Stromal cell of bone marrow (primary cell): ENCODE data around the gene SLC50A1.

ENCODE experiments used
- DNase-seq: peaks from one replicate; pipeline ENCODE4 v3.0.0-alpha.2; 2012; ENCODE audit warnings: low read depth

Gene SLC50A1, protein sequence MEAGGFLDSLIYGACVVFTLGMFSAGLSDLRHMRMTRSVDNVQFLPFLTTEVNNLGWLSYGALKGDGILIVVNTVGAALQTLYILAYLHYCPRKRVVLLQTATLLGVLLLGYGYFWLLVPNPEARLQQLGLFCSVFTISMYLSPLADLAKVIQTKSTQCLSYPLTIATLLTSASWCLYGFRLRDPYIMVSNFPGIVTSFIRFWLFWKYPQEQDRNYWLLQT

DNA sequence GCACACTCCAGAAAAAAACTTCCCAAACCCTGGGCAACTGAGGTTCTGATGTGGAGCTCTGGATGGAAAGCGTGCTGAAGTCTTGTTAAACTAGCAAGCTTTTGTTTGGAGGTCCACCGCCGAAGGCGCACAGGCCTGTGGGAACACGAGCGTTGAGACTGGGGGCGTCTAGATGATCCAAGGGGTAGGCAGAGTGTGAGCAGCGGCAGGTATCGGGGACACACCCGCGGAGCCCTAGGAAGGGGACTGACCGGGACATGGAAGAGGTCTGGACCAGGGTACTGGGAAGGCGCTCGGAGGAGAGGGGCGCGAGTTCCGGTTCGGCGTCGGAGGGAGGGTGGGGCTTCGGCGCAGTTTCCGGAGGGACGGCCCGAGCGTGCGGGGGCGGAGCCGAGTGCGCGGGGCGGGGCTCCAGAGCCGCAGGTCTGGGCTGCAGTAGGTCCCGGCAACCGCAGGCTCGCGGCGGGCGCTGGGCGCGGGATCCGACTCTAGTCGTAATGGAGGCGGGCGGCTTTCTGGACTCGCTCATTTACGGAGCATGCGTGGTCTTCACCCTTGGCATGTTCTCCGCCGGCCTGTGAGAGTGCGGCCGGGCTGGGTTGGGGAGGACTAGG is at the start of gene SLC50A1:
Gene SLC50A1, plus strand, starts transcription at position 438 of the 614 bp plus-strand sequence. Its CDS starts 60 bp downstream, at position 498.
- DNase-seq, result peak; percentile 81

DNA sequence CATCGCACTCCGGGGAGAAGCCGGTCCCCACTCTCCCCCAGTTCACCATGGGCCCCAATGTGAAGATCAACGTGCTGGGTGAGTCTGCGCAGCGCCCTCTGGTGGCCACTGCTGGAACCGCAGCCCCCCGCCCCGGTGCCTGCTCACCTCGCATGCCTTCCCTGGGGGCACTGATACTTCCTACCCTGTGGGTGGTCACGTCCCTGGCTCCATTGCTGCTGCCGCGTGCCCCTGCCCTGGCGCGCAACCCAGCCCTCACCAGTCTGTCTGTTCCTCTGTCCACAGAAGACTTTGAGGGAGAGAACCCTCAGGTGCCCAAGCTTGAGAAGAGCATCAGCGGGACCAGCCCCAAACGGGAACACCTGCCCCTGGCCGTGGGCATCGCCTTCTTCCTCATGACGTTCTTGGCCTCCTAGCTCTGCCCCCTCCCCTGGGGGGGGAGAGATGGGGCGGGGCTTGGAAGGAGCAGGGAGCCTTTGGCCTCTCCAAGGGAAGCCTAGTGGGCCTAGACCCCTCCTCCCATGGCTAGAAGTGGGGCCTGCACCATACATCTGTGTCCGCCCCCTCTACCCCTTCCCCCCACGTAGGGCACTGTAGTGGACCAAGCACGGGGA is 49.4 kb upstream of the SLC50A1 start:
- DNase-seq, result no peak

DNA sequence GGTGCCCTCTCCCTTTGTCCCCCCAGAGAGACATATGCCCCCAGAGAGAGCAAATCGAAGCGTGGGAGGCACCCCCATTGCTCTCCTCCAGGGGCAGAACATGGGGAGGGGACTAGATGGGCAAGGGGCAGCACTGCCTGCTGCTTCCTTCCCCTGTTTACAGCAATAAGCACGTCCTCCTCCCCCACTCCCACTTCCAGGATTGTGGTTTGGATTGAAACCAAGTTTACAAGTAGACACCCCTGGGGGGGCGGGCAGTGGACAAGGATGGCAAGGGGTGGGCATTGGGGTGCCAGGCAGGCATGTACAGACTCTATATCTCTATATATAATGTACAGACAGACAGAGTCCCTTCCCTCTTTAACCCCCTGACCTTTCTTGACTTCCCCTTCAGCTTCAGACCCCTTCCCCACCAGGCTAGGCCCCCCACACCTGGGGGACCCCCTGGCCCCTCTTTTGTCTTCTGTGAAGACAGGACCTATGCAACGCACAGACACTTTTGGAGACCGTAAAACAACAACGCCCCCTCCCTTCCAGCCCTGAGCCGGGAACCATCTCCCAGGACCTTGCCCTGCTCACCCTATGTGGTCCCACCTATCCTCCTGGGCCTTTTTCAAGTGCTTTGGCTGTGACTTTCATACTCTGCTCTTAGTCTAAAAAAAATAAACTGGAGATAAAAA is 48.7 kb upstream of the SLC50A1 start:
- no peak for DNase-seq

DNA sequence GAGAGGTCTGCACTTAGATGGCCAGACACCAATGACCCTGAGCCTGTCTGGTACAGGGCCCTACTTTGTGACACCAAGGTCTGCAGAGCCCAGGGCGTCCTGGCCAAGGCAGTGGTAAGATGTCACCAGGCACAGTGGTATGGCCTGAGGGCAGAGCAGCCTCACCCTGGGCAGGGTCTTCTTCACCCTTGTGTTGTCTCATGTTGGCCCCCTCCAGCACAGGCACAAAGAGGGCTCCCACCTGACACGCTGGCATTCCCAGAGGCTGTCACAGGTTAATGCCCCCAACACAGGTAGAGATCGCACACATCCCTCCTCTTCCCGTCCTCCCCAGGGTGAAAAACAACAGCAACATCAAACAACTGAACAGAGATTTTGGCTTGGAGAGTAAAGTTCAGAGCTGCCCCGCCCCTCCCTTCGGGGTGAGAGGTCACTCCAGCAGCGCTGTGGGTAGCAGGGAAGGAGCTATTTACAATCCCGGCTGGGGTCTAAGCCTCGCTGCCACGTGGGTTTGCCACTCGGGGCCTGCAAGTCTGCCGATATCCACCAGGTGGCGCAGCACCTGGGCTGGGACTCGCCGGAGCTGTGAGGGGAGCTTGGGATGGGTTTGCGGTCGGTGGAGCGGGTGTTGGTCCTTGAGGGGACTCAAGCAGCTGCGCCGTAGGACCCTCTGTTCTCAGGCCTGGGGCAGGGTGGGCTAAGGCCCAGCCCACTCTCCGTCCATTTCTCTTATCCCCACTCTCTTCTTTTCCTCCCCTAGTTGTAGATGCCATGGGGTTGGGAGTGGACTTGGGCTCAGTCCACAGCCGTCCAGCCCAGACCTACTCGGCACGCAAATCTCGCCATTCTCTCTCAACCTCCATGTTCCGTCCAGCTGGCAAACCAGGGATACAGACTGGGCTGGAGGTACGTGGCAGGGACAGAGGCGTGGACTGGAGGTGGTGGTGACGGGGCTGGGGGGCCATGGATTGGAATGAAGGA is 44.3 kb upstream of the SLC50A1 start:
- no peak for DNase-seq

- no peak for DNase-seq
Observed at GRCh38 chr1:155092131-155092530, 43.5 kb upstream of the SLC50A1 start.

DNA sequence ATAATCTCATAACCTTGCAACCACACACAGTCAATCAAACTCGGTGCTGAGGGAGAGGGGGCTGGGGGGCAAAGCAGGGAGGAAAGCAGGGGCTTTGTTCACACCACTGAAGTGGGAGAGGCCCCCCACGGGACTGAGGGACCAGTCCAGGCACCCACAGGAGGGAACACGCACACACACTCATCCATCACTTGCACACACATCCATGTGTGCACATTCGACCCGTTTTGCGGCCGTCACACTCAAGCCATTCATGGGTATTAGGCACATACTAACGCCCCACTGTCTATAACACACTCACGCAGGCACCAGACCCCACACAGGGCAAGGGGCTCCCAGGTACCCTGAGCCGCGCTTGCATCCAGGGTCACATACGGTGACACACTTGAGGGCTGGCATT is 43.0 kb upstream of the SLC50A1 start:
- no peak for DNase-seq

GRCh38 chr1:155093911-155094621 is 41.6 kb upstream of the SLC50A1 start:
- peak; percentile 23 for DNase-seq

DNA sequence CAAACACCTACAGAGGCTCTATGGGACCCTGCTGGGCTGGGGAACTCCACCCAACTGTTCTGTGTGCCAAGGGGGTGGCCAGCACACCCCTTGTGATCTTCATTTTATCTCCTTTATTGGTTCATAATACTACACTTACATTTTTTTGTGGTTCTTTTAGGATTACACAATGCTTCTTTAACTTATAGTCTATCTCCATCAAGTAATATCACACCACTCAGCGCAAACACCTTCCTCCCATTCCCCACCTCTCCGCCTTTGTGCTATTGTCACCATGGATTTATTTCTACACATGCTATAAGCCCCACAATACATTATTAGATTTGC is 41.1 kb upstream of the SLC50A1 start:
- no peak for DNase-seq

- no peak for DNase-seq
Observed at GRCh38 chr1:155099331-155099730, 36.3 kb upstream of the SLC50A1 start.

DNA sequence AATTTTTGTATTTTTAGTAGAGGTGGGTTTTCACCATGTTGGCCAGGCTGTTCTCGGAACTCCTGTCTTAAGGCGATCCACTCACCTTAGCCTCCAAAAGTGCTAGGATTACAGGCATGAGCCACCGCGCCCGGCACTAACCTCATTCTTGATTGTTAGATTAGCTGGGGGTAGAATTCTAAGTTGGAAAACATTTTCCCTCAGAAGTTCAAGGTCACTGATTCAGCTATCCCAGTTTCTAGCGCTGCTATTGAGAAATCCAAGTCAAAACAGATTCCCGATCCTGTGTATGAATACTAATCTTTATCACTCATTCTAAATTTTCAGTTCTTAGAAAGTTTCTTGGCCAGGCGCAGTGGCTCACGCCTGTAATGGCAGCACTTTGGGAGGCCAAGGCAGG is 32.3 kb upstream of the SLC50A1 start:
- no peak for DNase-seq

DNA sequence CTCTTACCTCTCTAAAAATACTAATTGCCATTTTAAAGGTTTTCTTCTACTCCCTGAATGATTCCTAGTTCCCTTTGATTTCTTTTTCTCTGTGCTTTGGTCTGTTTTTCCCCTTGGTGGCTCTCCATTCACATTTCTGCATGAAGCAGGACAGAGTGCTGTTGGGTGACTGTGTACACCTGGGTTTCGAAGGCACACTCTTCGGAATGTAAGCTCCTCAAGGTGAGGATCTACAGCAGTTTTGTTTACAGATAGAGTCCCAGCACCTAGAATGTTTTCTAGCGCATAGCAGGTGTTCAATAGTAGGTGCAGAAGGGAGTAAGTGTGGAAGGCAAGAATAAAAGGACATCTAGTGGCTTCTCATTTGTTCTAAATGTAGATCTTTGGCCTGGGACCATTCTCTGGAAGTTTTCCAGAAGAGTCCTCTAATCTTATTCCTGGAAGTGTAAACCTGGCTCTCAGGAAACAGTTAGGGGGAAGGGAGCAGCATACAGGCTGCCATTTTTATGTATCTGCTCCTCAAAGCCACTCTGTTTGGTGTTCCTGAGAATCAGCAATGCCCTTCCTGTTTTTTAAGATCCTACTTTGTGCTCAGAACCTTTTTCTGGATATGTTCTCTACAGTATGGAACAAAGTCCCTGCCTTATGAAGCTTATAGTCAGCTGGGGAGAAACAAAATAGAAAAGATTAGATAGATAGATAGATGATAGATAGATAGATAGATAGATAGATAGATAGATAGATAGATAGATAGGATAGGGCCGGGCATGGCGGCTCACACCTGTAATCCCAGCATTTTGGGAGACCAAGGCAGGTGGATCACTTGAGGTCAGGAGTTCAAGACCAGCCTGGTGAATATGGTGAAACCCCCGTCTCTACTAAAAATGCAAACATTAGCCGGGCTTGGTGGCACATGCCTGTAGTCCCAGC is 30.8 kb upstream of the SLC50A1 start:
- DNase-seq, result no peak

GRCh38 chr1:155105604-155106011 is 30.0 kb upstream of the SLC50A1 start:
- no peak for DNase-seq

GRCh38 chr1:155106862-155107261 is 28.8 kb upstream of the SLC50A1 start:
- no peak for DNase-seq

- DNase-seq, result no peak
Observed at GRCh38 chr1:155107309-155108264, 28.1 kb upstream of the SLC50A1 start.

GRCh38 chr1:155108296-155108695 is 27.4 kb upstream of the SLC50A1 start:
- DNase-seq, result no peak

DNA sequence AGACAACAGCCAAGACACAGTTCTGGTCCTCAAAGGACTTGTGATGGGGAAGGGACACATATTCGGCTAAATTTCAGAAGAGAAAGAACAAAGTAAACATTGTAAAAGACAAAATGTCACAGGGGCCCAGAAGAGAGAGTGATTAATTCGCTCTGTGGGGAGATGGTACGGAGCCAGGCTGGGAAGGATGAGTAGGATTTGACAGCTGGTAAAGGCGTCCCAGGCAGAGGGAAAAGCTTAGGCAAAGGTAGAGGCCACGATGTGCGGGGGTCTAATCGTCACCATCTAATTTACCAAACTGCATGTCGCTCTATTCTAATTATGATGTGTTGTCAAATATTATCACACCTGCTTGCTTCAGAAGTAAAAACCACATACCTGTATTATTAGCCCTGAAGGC is 25.3 kb upstream of the SLC50A1 start:
- no peak for DNase-seq

DNA sequence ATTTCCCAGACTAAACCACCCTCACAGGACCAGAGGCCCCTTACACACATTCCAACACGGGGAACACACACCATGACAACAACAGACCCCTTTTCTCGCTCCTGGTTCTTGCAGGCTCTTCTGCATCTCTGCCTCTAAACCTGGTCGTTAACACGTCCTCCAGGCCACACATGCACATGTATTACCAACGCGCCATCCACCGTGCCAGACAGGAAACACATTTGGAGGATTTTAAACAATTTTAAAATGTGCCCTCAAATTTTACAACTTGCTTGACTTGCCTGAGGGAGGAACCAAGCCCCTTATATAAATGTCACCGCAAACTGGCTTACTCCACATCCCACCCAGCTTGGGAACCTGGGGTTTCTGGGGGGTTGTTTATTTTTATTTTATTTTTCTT is 24.8 kb upstream of the SLC50A1 start:
- no peak for DNase-seq

- no peak for DNase-seq
Observed at GRCh38 chr1:155113450-155113980, 22.1 kb upstream of the SLC50A1 start.
